HL-60 (cell line): ENCODE measurements around the gene HRH1.

Source experiments
- DNase-seq, 2 experiments: peaks; one replicate each; pipeline ENCODE4 v3.0.0-alpha.2; 2010 to 2020; ENCODE audit warnings: low read depth in 1 of 2, low spot score in 1 of 2
- H3K27ac ChIP-seq: fragments of 250-450 bp; sonication (Bioruptor Pico); replicated peaks from 2 replicates; pipeline ENCODE4 v1.5.1; 2020; ENCODE audit warnings: mild to moderate bottlenecking, moderate library complexity
- H3K27me3 ChIP-seq: fragments of 250-450 bp; sonication (Bioruptor Pico); 2 replicates; pipeline ENCODE4 v1.5.1; 2021; ENCODE audit warnings: mild to moderate bottlenecking, moderate library complexity; ENCODE audit not compliant: insufficient read depth, poor library complexity, severe bottlenecking
- H3K4me3 ChIP-seq: replicated peaks from 2 replicates; pipeline ENCODE4 v1.5.1; 2011; ENCODE audit warnings: mild to moderate bottlenecking, control low read depth, low read length; ENCODE audit not compliant: insufficient read depth
- GABPA ChIP-seq: IDR thresholded peaks from 2 replicates; pipeline ENCODE4 v1.6.1; 2012; ENCODE audit warnings: low read depth
- POLR2AphosphoS5 ChIP-seq: IDR thresholded peaks from 2 replicates; pipeline ENCODE4 v1.6.1; 2012; ENCODE audit warnings: low read depth
- SPI1 ChIP-seq: IDR thresholded peaks from 2 replicates; pipeline ENCODE4 v1.6.1; 2012; ENCODE audit warnings: low read depth, mild to moderate bottlenecking, borderline replicate concordance
- TF ChIP-seq, protein P1 (sequence below): IDR thresholded peaks from one replicate; pipeline ENCODE4 v1.5.1; 2011; ENCODE audit warnings: low read length, control low read depth, inconsistent platforms; ENCODE audit not compliant: insufficient read depth
- TF ChIP-seq, protein P2 (sequence below): IDR thresholded peaks from 2 replicates; pipeline ENCODE4 v1.6.1; 2012; ENCODE audit warnings: low read depth; ENCODE audit not compliant: insufficient replicate concordance

Gene HRH1

GRCh38 chr3:11221818-11222415, 67.6 kb downstream of the HRH1 start:
- DNase-seq = no peak
- H3K27me3 ChIP-seq = no peaks in the 10 kb centered on the region
- TF ChIP-seq POLR2AphosphoS5 (no peak), SPI1 (no peak), GABPA (no peak)
- TF ChIP-seq, protein P1, sequence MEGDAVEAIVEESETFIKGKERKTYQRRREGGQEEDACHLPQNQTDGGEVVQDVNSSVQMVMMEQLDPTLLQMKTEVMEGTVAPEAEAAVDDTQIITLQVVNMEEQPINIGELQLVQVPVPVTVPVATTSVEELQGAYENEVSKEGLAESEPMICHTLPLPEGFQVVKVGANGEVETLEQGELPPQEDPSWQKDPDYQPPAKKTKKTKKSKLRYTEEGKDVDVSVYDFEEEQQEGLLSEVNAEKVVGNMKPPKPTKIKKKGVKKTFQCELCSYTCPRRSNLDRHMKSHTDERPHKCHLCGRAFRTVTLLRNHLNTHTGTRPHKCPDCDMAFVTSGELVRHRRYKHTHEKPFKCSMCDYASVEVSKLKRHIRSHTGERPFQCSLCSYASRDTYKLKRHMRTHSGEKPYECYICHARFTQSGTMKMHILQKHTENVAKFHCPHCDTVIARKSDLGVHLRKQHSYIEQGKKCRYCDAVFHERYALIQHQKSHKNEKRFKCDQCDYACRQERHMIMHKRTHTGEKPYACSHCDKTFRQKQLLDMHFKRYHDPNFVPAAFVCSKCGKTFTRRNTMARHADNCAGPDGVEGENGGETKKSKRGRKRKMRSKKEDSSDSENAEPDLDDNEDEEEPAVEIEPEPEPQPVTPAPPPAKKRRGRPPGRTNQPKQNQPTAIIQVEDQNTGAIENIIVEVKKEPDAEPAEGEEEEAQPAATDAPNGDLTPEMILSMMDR = no peak
- TF ChIP-seq, protein P2, sequence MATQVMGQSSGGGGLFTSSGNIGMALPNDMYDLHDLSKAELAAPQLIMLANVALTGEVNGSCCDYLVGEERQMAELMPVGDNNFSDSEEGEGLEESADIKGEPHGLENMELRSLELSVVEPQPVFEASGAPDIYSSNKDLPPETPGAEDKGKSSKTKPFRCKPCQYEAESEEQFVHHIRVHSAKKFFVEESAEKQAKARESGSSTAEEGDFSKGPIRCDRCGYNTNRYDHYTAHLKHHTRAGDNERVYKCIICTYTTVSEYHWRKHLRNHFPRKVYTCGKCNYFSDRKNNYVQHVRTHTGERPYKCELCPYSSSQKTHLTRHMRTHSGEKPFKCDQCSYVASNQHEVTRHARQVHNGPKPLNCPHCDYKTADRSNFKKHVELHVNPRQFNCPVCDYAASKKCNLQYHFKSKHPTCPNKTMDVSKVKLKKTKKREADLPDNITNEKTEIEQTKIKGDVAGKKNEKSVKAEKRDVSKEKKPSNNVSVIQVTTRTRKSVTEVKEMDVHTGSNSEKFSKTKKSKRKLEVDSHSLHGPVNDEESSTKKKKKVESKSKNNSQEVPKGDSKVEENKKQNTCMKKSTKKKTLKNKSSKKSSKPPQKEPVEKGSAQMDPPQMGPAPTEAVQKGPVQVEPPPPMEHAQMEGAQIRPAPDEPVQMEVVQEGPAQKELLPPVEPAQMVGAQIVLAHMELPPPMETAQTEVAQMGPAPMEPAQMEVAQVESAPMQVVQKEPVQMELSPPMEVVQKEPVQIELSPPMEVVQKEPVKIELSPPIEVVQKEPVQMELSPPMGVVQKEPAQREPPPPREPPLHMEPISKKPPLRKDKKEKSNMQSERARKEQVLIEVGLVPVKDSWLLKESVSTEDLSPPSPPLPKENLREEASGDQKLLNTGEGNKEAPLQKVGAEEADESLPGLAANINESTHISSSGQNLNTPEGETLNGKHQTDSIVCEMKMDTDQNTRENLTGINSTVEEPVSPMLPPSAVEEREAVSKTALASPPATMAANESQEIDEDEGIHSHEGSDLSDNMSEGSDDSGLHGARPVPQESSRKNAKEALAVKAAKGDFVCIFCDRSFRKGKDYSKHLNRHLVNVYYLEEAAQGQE = no peak
- H3K4me3 ChIP-seq = no peak overlapping the region
- H3K27ac ChIP-seq = no peak overlapping the region

- no peak for DNase-seq
- Histone ChIP-seq H3K4me3 (no peak overlapping the region), H3K27me3 (no peaks in the 10 kb centered on the region), H3K27ac (no peak overlapping the region)
- no peak for TF ChIP-seq POLR2AphosphoS5
- TF ChIP-seq, protein P1 = no peak
- TF ChIP-seq SPI1 = no peak
- TF ChIP-seq, protein P2 = no peak
- no peak for TF ChIP-seq GABPA
Observed at GRCh38 chr3:11224010-11224409, 69.7 kb downstream of the HRH1 start.

DNA sequence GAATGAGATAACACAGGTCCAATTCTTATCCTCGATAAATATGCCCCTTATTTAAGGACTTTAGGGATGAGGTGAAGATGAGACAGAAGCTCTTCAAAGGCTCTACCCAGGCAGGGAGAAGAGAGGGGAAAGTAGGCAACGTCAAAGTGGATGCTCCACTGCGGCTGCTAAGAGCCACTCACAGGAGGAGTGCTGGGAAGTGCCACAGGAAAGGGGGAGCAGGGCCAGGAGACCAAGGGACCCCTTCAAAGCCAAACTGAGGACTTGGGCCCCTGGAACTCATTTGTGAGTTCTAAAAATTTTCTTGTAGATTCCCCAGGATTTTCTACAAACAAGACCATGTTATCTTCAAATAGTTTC, 70.6 kb downstream of the HRH1 start:
- no peak for DNase-seq
- Histone ChIP-seq H3K27ac (peak overlapping the region; percentile 63), H3K27me3 (no peaks in the 10 kb centered on the region), H3K4me3 (peak overlapping the region; percentile 52)
- TF ChIP-seq, protein P1 = no peak
- TF ChIP-seq, protein P2 = no peak
- TF ChIP-seq SPI1 (no peak), POLR2AphosphoS5 (no peak), GABPA (no peak)
